MCF 10A (cell line): ENCODE measurements around the gene FASTK. TPM values are rescaled to one million over a fixed set of nuclear protein-coding genes. Genes with fewer than 3 reads are reported as not detected.

ENCODE experiments used
- BruUV-seq: library from RNA; stranded (reverse); fragments of 400-500 nt; replicated peaks from 2 replicates; lab custom pipeline; 2021; lab: Mats Ljungman, UMichigan
- CTCF ChIA-PET: fragments of 300-600 bp; sonication (Branson Sonifier 250); formaldehyde crosslinking; extraction: SDS; loops from one replicate; lab custom pipeline; 2021; ENCODE audit warnings: antibody characterized with exemption, inconsistent platforms; lab: Yijun Ruan, JAX
- POLR2A ChIA-PET: fragments of 300-600, 350-650 bp; sonication (Branson Sonifier 250); formaldehyde crosslinking; extraction: SDS; loops from one replicate; lab custom pipeline; 2020; ENCODE audit warnings: antibody characterized with exemption, inconsistent platforms; lab: Yijun Ruan, JAX
- DNase-seq: peaks from one replicate; pipeline ENCODE4 v3.0.0-alpha.2; 2018; ENCODE audit not compliant: unreplicated experiment
- H3K27ac Mint-ChIP-seq: one replicate; pipeline ENCODE4 v1.8.0; 2022; ENCODE audit warnings: mild to moderate bottlenecking, low read depth, mixed read lengths; ENCODE audit not compliant: unreplicated experiment
- H3K27me3 Mint-ChIP-seq: one replicate; pipeline ENCODE4 v1.8.0; 2022; ENCODE audit warnings: mixed read lengths; ENCODE audit not compliant: insufficient read depth, unreplicated experiment
- H3K36me3 Mint-ChIP-seq: one replicate; pipeline ENCODE4 v1.8.0; 2022; ENCODE audit warnings: mild to moderate bottlenecking, moderate library complexity, mixed read lengths; ENCODE audit not compliant: insufficient read depth, unreplicated experiment
- H3K4me1 Mint-ChIP-seq: one replicate; pipeline ENCODE4 v1.8.0; 2022; ENCODE audit warnings: mixed read lengths; ENCODE audit not compliant: insufficient read depth, unreplicated experiment
- H3K4me3 Mint-ChIP-seq: one replicate; pipeline ENCODE4 v1.8.0; 2022; ENCODE audit warnings: mild to moderate bottlenecking, moderate library complexity, mixed read lengths; ENCODE audit not compliant: unreplicated experiment
- H3K9me3 Mint-ChIP-seq: one replicate; pipeline ENCODE4 v1.8.0; 2022; ENCODE audit warnings: mixed read lengths; ENCODE audit not compliant: unreplicated experiment
- CTCF ChIP-seq: fragments of 200-600 bp; IDR thresholded peaks from one replicate; pipeline ENCODE4 v1.8.0; 2022; ENCODE audit warnings: antibody characterized with exemption, mild to moderate bottlenecking; ENCODE audit not compliant: unreplicated experiment
- intact Hi-C: fragments of 100-400 bp; cut with micrococcal nuclease; formaldehyde crosslinking; loops from 2 replicates; pipeline ENCODE4 v1.14.1; 2022
- total RNA-seq: library from RNA; stranded (reverse); gene quantifications from 2 replicates; pipeline ENCODE4 v1.2.3, GENCODE V29; 2022

The FASTK gene
- total RNA-seq, 1 experiment from 2014 or later, result 79.3 TPM

DNA sequence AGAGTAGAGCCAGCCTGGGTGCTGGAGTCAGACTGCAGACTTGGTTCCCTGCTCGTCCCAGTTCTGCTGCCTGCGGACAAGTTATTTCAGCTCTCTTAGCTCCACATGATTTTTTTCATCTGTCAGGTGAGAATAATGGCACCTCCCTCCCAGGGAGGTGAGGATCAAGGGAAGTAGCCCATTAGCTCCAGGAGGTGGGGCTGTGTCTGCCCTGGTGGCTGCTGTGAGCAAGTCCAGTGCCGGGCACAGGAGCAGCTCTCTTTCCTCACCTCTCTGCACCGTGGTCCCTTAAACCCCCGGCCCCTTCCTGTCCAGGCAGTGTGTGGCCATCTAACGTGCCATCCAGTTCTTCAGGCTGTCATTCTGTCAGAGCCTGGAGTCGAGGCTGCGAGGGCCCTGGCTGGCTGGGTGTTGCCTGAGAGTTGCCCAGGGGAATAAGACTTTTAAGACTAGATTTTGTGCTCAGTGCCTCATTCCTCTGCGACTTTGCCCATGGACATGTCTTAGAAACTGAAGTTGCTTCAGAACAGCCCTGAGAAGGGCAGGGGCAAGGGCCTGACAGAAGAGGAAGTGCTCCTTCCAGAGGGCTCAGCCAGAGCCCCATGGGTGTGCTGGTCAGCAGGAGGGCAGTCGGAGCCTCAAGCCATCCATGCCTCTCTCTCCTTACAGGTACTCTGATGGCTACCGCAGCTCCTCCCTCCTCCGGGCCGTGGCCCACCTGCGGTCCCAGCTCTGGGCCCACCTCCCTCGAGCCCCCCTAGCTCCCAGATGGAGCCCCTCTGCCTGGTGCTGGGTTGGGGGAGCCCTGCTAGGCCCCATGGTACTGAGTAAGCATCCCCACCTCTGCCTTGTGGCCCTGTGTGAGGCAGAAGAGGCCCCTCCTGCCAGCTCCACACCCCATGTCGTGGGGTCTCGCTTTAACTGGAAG lies 47.4 kb downstream of the FASTK start:
- H3K27ac Mint-ChIP-seq, result no peak overlapping the region
- TF ChIP-seq CTCF, result no peak
- BruUV-seq, result no TSS peak
- no peaks in the 10 kb centered on the region for H3K9me3 Mint-ChIP-seq
- DNase-seq, result no peak
- peaks cover 12% of the 10 kb centered on the region for H3K4me1 Mint-ChIP-seq
- peaks cover 25% of the 10 kb centered on the region for H3K36me3 Mint-ChIP-seq
- H3K4me3 Mint-ChIP-seq, result no peak overlapping the region
- ChIA-PET CTCF (interaction anchor here (0.5 to 2.1 kb wide), 5 partner anchors 18 to 722 kb away, joined by 3 to 8 read pairs (median 5); no protein-coding TSS in a partner anchor), POLR2A (interaction anchor here (0.6 to 0.7 kb wide), 2 partner anchors 45 to 51 kb away, joined by 3 read pairs; no protein-coding TSS in a partner anchor)
- H3K27me3 Mint-ChIP-seq, result no peaks in the 10 kb centered on the region
- intact Hi-C loops, result no loop called here

DNA sequence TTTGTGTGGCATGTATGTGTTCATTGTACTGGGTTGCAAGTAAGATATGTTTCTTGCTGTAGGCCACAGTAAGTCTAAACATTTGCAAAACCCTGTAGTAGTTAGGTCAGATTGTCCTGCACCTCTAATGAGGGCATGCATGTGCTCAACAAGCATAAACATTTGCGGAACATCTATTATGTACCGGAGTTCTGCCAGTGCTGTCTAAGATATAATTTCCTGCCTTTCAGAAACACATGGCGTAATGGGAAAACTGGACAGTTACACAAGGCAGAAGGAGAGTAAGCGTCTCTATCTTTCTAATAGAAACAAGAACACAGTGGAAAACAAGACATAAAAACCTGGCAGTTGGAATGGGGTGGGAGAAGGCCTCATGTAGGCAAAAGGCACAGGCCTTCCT lies 49.6 kb downstream of the FASTK start:
- no peaks in the 10 kb centered on the region for H3K9me3 Mint-ChIP-seq
- peaks cover 29% of the 10 kb centered on the region for H3K4me1 Mint-ChIP-seq
- ChIA-PET CTCF (interaction anchor here (2.1 kb wide), 1 partner anchor 80 kb away, joined by 8 read pairs; no protein-coding TSS in a partner anchor), POLR2A (no interaction called here)
- no peak overlapping the region for H3K27ac Mint-ChIP-seq
- no peak for TF ChIP-seq CTCF
- no peak overlapping the region for H3K4me3 Mint-ChIP-seq
- no TSS peak for BruUV-seq
- intact Hi-C loops, result no loop called here
- DNase-seq, result no peak
- peaks cover 18% of the 10 kb centered on the region for H3K36me3 Mint-ChIP-seq
- no peaks in the 10 kb centered on the region for H3K27me3 Mint-ChIP-seq

- POLR2A ChIA-PET, result interaction anchor here (0.6 to 2.6 kb wide), 16 partner anchors 9 to 87 kb away, joined by 3 to 42 read pairs (median 6); partner anchors contain the start of genes AGAP3, ASIC3, CDK5 and FASTK
- H3K9me3 Mint-ChIP-seq, result no peaks in the 10 kb centered on the region
- no peak for DNase-seq
- peak overlapping the region; percentile 97 for H3K4me3 Mint-ChIP-seq
- H3K27me3 Mint-ChIP-seq, result no peaks in the 10 kb centered on the region
- peak overlapping the region; percentile 100 for H3K27ac Mint-ChIP-seq
- CTCF ChIA-PET, result interaction anchor here (0.6 to 2.7 kb wide), 8 partner anchors 11 to 304 kb away, joined by 3 to 12 read pairs (median 3); no protein-coding TSS in a partner anchor
- H3K4me1 Mint-ChIP-seq, result peaks cover 29% of the 10 kb centered on the region
- BruUV-seq, result no TSS peak
- intact Hi-C loops, result loop anchor here (1.0 to 2.0 kb wide), 4 partner anchors 29 to 82 kb away; partner anchors contain the start of gene FASTK
- H3K36me3 Mint-ChIP-seq, result peaks cover 18% of the 10 kb centered on the region
- no peak for TF ChIP-seq CTCF
Observed at GRCh38 chr7:151028948-151029501, 51.6 kb downstream of the FASTK start.
